Astrocyte (in vitro differentiated cells and primary cell): ENCODE measurements around the gene KRTAP9-7.

Experiments
- CTCF ChIP-seq: IDR thresholded peaks from 2 replicates; pipeline ENCODE4 v1.5.1; 2011; ENCODE audit warnings: low read depth, mild to moderate bottlenecking, inconsistent platforms, low read length, moderate library complexity; ENCODE audit not compliant: insufficient read depth
- EZH2 ChIP-seq: IDR thresholded peaks from 2 replicates; pipeline ENCODE4 v1.6.1; 2012; ENCODE audit warnings: mild to moderate bottlenecking, low read length, inconsistent platforms; ENCODE audit not compliant: insufficient read depth

- TF ChIP-seq CTCF (peak; percentile 97), EZH2 (no peak)
Measured at GRCh38 chr17:41322094-41322902, 46.8 kb downstream of the KRTAP9-7 start.
